ENCODE measurements around the gene NUP85.

- TF ChIP-seq POLR2A (IDR thresholded peaks at IDR 0.05; ENCODE audit: low read depth, low read length) (no peak; the same call in 1 of the 2 replicates), POLR2AphosphoS5 (IDR thresholded peaks at IDR 0.05; ENCODE audit: low read depth, low read length) (no peak; the same call in 1 of the 2 replicates), TAF1 (IDR thresholded peaks at IDR 0.05; ENCODE audit: borderline replicate concordance, low read depth, low read length) (no peak)
Observed at GRCh38 chr17:75262112-75262606, 56.7 kb downstream of the NUP85 start.

Measured in GM12892 (cell line).